ENCODE measurements around the gene GMCL1. TPM values are rescaled to one million over a fixed set of nuclear protein-coding genes. Genes with fewer than 3 reads are reported as not detected.
A peak's percentile ranks its signal among the peaks of the same experiment; 100 is the strongest.

The GMCL1 gene
- total and polyA plus RNA-seq, 2 of the 13 experiments (the other 11 are each of a cell fraction or from before 2014, with no cell fraction given) = 18.7 to 24.0 TPM

- TF ChIP-seq ZNF720 (CRISPR knock-in tag; IDR thresholded peaks at IDR 0.05) (0 out of 2 replicates have a peak, but pooled peaks have one; percentile 63), ZNF564 (CRISPR knock-in tag; IDR thresholded peaks at IDR 0.05) (0 out of 2 replicates have a peak, but pooled peaks have one; percentile 51), MAFG (CRISPR knock-in tag; IDR thresholded peaks at IDR 0.05) (no peak), AGO2 (optimal IDR thresholded peaks at IDR 0.05; ENCODE audit: low read depth, low read length) (no peak), ATF7-NPFF (CRISPR knock-in tag; IDR thresholded peaks at IDR 0.05; ENCODE audit: low read depth) (peak; percentile 54), REXO4 (CRISPR knock-in tag; IDR thresholded peaks at IDR 0.05; ENCODE audit: borderline replicate concordance) (0 out of 2 replicates have a peak, but pooled peaks have one; percentile 43), TOPORS (CRISPR knock-in tag; IDR thresholded peaks at IDR 0.05) (peak; percentile 83), GATA4 (IDR thresholded peaks at IDR 0.05; ENCODE audit: borderline replicate concordance, low read depth) (no peak; the same call in 1 of the 2 replicates), ZBTB26 (CRISPR knock-in tag; IDR thresholded peaks at IDR 0.05; ENCODE audit: borderline replicate concordance) (peak; percentile 83; the same call in 1 of the 2 replicates), CHD4 (IDR thresholded peaks at IDR 0.05; ENCODE audit: borderline replicate concordance, low read length) (no peak), ARID2 (CRISPR knock-in tag; IDR thresholded peaks at IDR 0.05; ENCODE audit: borderline replicate concordance) (peak; percentile 52; the same call in 1 of the 2 replicates), CBFB (CRISPR knock-in tag; IDR thresholded peaks at IDR 0.05) (0 out of 2 replicates have a peak, but pooled peaks have one; percentile 42), ZNF614 (CRISPR knock-in tag; IDR thresholded peaks at IDR 0.05; ENCODE audit: borderline replicate concordance) (peak; percentile 98), GFI1 (CRISPR knock-in tag; IDR thresholded peaks at IDR 0.05; ENCODE audit: borderline replicate concordance) (no peak), MED13 (CRISPR knock-in tag; IDR thresholded peaks at IDR 0.05) (peak; percentile 78), ZSCAN20 (CRISPR knock-in tag; IDR thresholded peaks at IDR 0.05; ENCODE audit: borderline replicate concordance) (peak; percentile 94; the same call in 1 of the 2 replicates), ZNF576 (CRISPR knock-in tag; IDR thresholded peaks at IDR 0.05) (no peak), KDM5B (CRISPR knock-in tag; IDR thresholded peaks at IDR 0.05; ENCODE audit: borderline replicate concordance) (peak; percentile 92; the same call in 1 of the 2 replicates), ZNF607 (CRISPR knock-in tag; IDR thresholded peaks at IDR 0.05; ENCODE audit: borderline replicate concordance) (peak; percentile 78; the same call in 1 of the 2 replicates), GATAD2A (CRISPR knock-in tag; IDR thresholded peaks at IDR 0.05) (peak; percentile 83), PATZ1 (CRISPR knock-in tag; IDR thresholded peaks at IDR 0.05) (peak; percentile 73), E2F2 (CRISPR knock-in tag; IDR thresholded peaks at IDR 0.05; ENCODE audit: borderline replicate concordance) (peak; percentile 67; the same call in 1 of the 2 replicates), MYC (CRISPR knock-in tag; IDR thresholded peaks at IDR 0.05; ENCODE audit: borderline replicate concordance) (peak; percentile 86), MBNL3 (CRISPR knock-in tag; conservative IDR thresholded peaks at IDR 0.05) (0 out of 2 replicates have a peak, but pooled peaks have one; percentile 39)
These were observed 64.5 kb downstream of the GMCL1 start, which contains the start of gene SNRNP27 (continued) for GRCh38 chr2:69893684-69894551.
